C4-2B (cell line): Measurements from ENCODE around the gene ASCC3.

Experiments
- H3K27ac ChIP-seq: fragments of 450-650 bp; 2 replicates; pipeline ENCODE4 v1.5.1; 2017
- CTCF ChIP-seq: fragments of 450-650 bp; conservative IDR thresholded peaks from 2 replicates; pipeline ENCODE4 v1.5.1; 2017; ENCODE audit warnings: mild to moderate bottlenecking
- ZFX ChIP-seq: fragments of 450-650 bp; IDR thresholded peaks from 2 replicates; pipeline ENCODE4 v1.6.1; 2017

The ASCC3 gene

GRCh38 chr6:100719883-100720682 lies 161.0 kb downstream of the ASCC3 start:
- TF ChIP-seq ZFX, result no peak
- TF ChIP-seq CTCF, result peak; percentile 75
- no peak overlapping the region for H3K27ac ChIP-seq

- TF ChIP-seq CTCF, result no peak
- TF ChIP-seq ZFX, result no peak
- H3K27ac ChIP-seq, result peak overlapping the region; percentile 50; the same call in 1 of the 2 replicates
These were observed 168.1 kb downstream of the ASCC3 start for GRCh38 chr6:100712997-100713396.

DNA sequence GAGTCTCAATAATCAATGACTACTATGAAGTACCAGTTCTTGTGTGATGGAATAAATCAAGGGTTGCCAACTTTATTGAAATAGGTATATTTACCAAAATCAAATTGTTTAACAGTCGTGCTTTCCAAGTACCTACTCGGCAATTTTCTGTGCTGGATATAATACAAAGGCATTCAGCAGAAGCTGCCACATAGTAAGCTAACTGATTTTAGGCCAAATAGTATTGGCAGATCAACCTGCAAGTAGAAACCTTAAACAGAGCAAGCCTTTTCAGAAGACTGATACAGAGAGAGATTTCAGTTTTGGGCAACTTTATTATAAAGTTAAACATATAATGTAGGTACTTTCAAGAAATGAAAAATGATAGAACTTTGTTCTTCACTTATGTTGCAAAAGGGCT lies 174.6 kb downstream of the ASCC3 start:
- TF ChIP-seq ZFX (no peak), CTCF (no peak)
- H3K27ac ChIP-seq, result no peak overlapping the region

GRCh38 chr6:100704961-100705360 lies 176.2 kb downstream of the ASCC3 start:
- TF ChIP-seq ZFX (no peak), CTCF (no peak)
- H3K27ac ChIP-seq, result no peak overlapping the region

DNA sequence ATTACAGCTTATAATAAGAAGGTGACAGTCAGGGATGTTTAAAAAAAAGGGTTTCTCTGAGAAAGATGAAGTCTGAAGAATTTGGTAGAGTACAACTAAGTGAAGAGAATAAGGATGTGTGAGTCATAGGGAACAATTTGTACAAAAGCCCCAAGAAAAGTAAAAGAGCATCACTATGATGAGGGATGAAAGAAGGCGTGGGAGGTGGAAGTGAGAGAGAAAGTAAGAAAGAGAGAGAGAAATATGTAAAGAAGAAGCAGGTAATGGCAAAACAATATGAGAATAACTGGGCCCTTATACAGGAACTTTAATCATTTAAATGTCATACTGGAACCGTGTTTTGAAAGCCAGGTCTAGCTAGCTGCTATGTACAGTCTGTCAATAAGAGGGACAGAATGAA lies 179.4 kb downstream of the ASCC3 start:
- H3K27ac ChIP-seq, result no peak overlapping the region
- TF ChIP-seq CTCF, result no peak
- no peak for TF ChIP-seq ZFX

DNA sequence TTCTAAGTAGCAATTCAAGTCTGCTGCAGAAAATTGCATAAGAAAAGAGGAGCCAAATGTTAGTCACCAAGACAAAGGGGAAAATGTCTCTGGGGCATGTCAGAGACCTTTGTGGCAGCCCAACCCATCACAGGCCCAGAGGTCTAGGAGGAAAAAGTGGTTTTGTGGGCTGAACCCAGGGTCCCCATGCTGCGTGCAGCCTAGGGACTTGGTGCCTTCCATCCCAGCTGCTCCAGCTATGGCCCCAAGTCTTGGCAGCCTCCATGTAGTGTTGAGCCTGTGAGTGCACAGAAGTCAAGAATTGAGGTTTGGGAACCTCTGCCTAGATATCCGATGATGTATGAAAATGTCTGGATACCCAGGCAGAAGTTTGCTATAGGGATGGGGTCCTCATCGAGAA lies 181.1 kb downstream of the ASCC3 start:
- H3K27ac ChIP-seq, result no peak overlapping the region
- no peak for TF ChIP-seq CTCF
- TF ChIP-seq ZFX, result no peak

- no peak overlapping the region for H3K27ac ChIP-seq
- no peak for TF ChIP-seq CTCF
- no peak for TF ChIP-seq ZFX
These were observed 185.7 kb downstream of the ASCC3 start for GRCh38 chr6:100695445-100695844.
